ENCODE measurements around the gene PPP1R9A.

DNA sequence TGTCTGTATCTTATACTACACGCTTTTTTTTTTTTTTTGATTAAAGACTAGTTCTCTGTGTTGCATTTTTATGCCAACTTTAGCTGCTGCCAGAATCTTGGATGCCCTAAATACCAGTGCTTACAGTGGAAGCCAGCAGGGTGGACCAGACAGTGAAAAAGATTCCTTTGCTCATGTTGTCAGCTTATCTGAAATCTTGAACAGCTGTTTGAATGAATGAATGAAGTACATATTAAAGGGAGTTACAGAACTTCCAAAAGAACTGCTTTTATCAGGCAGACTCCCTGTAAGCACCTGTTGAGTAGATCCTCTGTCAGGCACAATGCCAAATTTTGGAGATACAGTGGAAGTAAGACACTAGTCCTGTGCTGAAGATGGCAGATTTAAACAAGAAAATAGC lies 184.9 kb downstream of the PPP1R9A start:
- TF ChIP-seq, protein P1, sequence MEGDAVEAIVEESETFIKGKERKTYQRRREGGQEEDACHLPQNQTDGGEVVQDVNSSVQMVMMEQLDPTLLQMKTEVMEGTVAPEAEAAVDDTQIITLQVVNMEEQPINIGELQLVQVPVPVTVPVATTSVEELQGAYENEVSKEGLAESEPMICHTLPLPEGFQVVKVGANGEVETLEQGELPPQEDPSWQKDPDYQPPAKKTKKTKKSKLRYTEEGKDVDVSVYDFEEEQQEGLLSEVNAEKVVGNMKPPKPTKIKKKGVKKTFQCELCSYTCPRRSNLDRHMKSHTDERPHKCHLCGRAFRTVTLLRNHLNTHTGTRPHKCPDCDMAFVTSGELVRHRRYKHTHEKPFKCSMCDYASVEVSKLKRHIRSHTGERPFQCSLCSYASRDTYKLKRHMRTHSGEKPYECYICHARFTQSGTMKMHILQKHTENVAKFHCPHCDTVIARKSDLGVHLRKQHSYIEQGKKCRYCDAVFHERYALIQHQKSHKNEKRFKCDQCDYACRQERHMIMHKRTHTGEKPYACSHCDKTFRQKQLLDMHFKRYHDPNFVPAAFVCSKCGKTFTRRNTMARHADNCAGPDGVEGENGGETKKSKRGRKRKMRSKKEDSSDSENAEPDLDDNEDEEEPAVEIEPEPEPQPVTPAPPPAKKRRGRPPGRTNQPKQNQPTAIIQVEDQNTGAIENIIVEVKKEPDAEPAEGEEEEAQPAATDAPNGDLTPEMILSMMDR (IDR thresholded peaks at IDR 0.05): no peak
- TF ChIP-seq EP300 (IDR thresholded peaks at IDR 0.05): no peak
- TF ChIP-seq POLR2A (IDR thresholded peaks at IDR 0.05): no peak

Measured in sigmoid colon (tissue), 4 donors.